Brain microvascular endothelial cell (primary cell): ENCODE data around the gene F13B.

ENCODE experiments used
- DNase-seq: peaks from one replicate; pipeline ENCODE4 v3.0.0-alpha.2; 2020
- H3K27ac ChIP-seq: fragments of 250-450 bp; sonication (Bioruptor Pico); 2 replicates; pipeline ENCODE4 v1.5.1; 2020; ENCODE audit warnings: mild to moderate bottlenecking, moderate library complexity
- H3K27me3 ChIP-seq: fragments of 250-450 bp; sonication (Bioruptor Pico); replicated peaks from 2 replicates; pipeline ENCODE4 v1.5.1; 2020; ENCODE audit warnings: mild to moderate bottlenecking
- H3K36me3 ChIP-seq: fragments of 250-450 bp; sonication (Bioruptor Pico); replicated peaks from 2 replicates; pipeline ENCODE4 v1.5.1; 2020; ENCODE audit warnings: mild to moderate bottlenecking
- H3K4me3 ChIP-seq: 2 replicates; pipeline ENCODE4 v1.5.1; 2011; ENCODE audit warnings: low read depth, mild to moderate bottlenecking, control low read depth, low read length, moderate library complexity
- in situ Hi-C: cut with HindIII; loops from 2 replicates; pipeline ENCODE4 v1.10.0; 2017; ENCODE audit warnings: low sequenced_read_pairs, low pct_ligation_motif_present
- TF ChIP-seq, protein P1 (sequence below): IDR thresholded peaks from 2 replicates; pipeline ENCODE4 v1.5.1; 2011; ENCODE audit warnings: low read depth, mild to moderate bottlenecking, moderate library complexity, low read length, control low read depth, inconsistent platforms; ENCODE audit errors: missing control alignments

F13B gene

DNA sequence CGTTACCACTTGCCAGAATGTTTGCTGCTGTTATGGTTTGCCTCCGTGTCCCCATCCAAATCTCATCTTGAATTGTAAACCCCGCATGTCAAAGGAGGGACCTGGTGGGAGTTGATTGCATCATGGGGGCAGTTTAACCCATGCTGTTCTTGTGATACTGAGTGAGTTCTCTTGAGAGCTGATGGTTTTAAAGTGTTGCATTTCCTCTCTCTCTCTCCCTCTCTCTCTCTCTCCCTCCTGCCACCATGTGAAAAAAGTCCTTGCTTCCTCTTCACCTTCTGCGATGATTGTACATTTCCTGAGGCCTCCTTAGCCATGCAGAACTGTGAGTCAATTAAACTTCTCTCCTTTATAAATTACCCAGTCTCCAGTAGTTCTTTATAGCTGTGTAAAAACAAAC is 45.3 kb downstream of the F13B start:
- H3K27ac ChIP-seq = no peak overlapping the region
- H3K36me3 ChIP-seq = no peaks in the 10 kb centered on the region
- no peak overlapping the region for H3K4me3 ChIP-seq
- TF ChIP-seq, protein P1, sequence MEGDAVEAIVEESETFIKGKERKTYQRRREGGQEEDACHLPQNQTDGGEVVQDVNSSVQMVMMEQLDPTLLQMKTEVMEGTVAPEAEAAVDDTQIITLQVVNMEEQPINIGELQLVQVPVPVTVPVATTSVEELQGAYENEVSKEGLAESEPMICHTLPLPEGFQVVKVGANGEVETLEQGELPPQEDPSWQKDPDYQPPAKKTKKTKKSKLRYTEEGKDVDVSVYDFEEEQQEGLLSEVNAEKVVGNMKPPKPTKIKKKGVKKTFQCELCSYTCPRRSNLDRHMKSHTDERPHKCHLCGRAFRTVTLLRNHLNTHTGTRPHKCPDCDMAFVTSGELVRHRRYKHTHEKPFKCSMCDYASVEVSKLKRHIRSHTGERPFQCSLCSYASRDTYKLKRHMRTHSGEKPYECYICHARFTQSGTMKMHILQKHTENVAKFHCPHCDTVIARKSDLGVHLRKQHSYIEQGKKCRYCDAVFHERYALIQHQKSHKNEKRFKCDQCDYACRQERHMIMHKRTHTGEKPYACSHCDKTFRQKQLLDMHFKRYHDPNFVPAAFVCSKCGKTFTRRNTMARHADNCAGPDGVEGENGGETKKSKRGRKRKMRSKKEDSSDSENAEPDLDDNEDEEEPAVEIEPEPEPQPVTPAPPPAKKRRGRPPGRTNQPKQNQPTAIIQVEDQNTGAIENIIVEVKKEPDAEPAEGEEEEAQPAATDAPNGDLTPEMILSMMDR = no peak
- no peaks in the 10 kb centered on the region for H3K27me3 ChIP-seq
- DNase-seq = no peak
- in situ Hi-C loops = no loop called here

DNA sequence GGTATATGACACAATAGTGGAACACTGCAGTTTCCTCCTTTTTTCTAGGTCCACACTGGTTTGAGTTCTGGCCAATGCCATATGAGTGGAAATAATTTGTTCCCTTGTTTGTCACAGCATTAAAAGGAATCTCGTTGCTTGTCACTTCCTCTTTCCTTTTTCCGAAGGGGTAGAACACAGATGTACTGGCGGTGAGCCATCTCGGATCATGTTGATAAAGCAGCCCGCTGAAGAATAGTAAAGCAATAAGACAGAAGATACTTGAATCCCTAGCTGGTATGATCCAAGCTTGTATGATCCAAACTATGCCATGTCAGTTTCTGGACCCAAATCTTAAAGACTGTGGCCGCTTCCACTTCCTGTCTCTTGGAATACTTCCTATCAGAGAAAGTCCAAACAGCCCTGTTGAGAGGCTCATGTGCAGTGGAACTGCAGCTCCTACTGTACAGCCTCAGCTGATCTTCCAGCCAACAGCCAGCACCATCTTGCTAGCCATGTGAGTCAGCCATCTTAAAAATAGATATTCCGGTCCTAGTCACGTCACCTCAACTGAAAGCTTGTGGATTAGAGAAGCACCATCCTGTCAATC is 49.4 kb downstream of the F13B start:
- in situ Hi-C loops = no loop called here
- DNase-seq = no peak
- no peak overlapping the region for H3K4me3 ChIP-seq
- no peaks in the 10 kb centered on the region for H3K36me3 ChIP-seq
- H3K27ac ChIP-seq = no peak overlapping the region
- TF ChIP-seq, protein P1 = no peak
- no peaks in the 10 kb centered on the region for H3K27me3 ChIP-seq

DNA sequence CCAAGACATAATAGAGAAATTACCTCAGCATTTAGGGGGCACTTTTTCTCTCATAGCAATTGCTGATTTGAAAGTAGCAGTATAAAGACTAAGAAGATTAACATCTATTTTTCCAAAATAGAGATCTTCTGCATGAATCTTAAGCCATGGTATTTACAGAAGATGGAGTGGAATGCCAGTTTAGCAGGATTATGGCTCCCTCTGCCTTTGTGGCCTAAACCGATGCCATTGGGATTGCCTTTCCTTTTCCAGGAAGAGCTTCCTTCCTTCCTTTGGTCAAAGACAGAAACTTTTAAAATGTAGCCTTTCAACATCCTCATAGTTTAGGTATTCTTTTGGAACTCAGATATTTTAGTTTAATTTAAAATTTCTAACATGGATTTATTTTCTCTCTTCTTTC is 50.3 kb downstream of the F13B start:
- no peak for DNase-seq
- no peaks in the 10 kb centered on the region for H3K36me3 ChIP-seq
- H3K27me3 ChIP-seq = no peaks in the 10 kb centered on the region
- TF ChIP-seq, protein P1 = no peak
- H3K4me3 ChIP-seq = no peak overlapping the region
- no peak overlapping the region for H3K27ac ChIP-seq
- in situ Hi-C loops = no loop called here

DNA sequence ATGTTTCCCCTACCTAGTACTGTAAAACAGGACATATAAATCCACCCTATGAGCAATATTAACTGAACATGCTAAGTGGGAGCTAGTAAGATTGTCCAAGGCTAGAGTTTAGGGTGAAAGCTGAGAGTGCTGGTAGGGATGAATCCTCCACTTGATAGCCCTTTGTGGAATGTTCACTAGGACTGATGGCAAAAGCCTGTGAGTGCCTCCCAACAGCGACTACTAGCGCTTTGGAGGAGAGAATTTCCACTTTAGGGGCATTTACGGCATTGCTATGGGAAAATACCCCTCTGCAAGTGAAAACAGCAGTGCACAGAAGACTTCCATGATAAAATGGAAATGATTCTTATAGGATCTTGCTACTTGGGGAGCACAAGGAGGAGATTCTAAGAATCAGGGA is 53.8 kb downstream of the F13B start:
- H3K27me3 ChIP-seq = no peaks in the 10 kb centered on the region
- no peak for DNase-seq
- in situ Hi-C loops = no loop called here
- no peak overlapping the region for H3K4me3 ChIP-seq
- TF ChIP-seq, protein P1 = no peak
- no peak overlapping the region for H3K27ac ChIP-seq
- H3K36me3 ChIP-seq = no peaks in the 10 kb centered on the region

DNA sequence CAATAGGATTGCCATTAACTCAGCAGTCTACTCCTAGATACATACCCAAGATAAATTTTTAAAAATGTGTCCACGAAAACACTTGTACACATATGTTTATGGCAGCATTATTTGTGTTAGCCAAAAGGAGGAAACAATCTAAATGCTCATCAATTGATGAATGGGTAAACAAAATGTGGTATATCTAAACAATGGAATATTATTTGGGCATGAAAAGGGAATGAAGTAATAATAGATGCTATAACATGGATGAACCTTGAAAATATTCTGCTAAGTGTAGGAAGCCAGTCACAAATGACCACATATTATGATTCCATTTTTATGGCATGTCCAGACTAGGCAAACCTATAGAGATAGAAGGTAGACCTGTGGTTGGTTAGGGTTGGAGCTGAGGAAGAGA is 55.4 kb downstream of the F13B start:
- Histone ChIP-seq H3K36me3 (no peaks in the 10 kb centered on the region), H3K27me3 (no peaks in the 10 kb centered on the region), H3K27ac (no peak overlapping the region), H3K4me3 (no peak overlapping the region)
- no peak for DNase-seq
- TF ChIP-seq, protein P1 = no peak
- in situ Hi-C loops = no loop called here

DNA sequence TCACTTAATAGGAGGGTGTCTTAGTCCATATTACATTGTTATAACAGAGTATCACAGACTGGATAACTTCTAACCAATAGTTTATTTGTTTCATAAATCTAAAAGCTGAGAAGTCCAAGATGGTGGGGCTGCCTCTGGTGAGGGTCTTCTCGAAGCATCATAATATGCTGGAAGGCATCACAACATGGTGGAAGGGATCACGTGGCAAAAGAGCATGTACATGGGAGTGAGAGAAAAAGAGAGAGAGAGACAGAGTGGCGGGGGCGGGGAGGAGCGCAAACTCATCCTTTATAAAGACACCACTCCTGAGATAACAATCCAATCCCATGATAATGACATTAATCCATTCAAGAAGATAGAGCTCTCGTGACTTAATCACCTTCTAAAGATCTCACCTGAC is 58.2 kb downstream of the F13B start:
- TF ChIP-seq, protein P1 = no peak
- H3K36me3 ChIP-seq = no peaks in the 10 kb centered on the region
- H3K27me3 ChIP-seq = no peaks in the 10 kb centered on the region
- no peak for DNase-seq
- H3K27ac ChIP-seq = no peak overlapping the region
- in situ Hi-C loops = no loop called here
- no peak overlapping the region for H3K4me3 ChIP-seq
